Measurements from ENCODE around the gene MCTP1.

Gene MCTP1

GRCh38 chr5:95284572-95285408 lies at the start of gene MCTP1:
MCTP1 (minus strand) TSS chr5:95285094.
- FAIRE-seq = no peak

DNA sequence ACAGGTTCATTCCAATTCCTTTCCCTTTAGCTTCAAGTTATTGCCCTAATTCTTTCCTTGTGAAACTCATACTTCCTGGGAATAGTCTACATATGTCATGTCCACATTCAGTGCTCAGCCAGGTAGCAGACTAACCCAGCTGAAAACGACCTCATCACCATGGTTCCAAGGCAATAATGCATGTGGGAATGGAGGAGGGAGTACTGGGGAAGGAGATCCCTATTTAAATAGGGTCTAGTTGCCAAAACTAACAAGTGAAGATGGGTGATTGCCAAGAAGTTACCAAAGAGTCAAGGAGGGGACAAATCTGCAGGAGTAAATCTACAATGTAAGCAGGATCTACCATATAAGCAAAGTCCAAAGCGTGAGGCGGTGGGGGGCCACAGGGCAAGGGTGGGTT lies 47.3 kb upstream of the MCTP1 start:
- FAIRE-seq = no peak

- FAIRE-seq = no peak
These were observed 46.5 kb upstream of the MCTP1 start for GRCh38 chr5:95331358-95331757.

- FAIRE-seq = no peak
These were observed 42.3 kb upstream of the MCTP1 start for GRCh38 chr5:95327211-95327610.

DNA sequence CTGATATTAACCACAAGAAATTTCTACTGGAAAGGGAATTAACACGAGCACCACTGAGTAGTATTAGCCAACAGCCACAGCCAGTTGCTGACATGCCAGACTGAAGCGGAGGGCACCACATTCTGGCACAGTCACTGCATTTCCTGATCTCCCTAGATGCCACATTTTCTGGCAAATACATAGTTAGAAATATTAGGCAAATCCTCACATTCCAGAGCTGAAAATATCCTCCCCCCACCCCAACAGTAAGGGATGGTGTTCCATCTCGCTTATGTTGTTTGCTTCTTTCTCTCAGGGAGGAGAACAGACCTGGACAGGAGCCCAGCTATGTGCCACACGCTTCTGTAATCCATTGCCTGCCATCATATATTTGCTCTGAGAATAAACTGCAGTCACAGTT lies 32.8 kb upstream of the MCTP1 start:
- FAIRE-seq = no peak

DNA sequence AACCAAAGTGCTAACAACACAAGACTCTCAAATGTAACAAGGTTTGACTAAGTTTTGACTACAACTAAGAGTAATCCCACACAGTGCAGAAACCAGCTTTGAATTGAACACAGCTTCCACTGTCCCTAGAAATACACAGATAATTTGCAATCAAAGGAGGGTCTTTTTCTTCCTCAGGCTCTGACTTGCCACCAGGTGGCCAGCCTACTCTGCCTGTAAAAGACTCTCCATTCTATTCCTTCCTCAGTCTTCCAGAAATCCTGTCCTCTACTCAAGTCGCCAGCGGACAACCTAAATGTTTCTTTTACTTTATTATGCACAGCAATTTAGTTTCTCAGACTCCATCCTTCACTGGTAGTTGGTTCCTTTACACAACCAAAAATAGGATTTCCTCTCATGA lies 32.2 kb upstream of the MCTP1 start:
- FAIRE-seq = no peak

GRCh38 chr5:95304711-95305110 lies 19.8 kb upstream of the MCTP1 start:
- FAIRE-seq = no peak

GRCh38 chr5:95298651-95299050 lies 13.8 kb upstream of the MCTP1 start:
- FAIRE-seq = no peak

GRCh38 chr5:95296291-95296690 lies 11.4 kb upstream of the MCTP1 start:
- FAIRE-seq = no peak

DNA sequence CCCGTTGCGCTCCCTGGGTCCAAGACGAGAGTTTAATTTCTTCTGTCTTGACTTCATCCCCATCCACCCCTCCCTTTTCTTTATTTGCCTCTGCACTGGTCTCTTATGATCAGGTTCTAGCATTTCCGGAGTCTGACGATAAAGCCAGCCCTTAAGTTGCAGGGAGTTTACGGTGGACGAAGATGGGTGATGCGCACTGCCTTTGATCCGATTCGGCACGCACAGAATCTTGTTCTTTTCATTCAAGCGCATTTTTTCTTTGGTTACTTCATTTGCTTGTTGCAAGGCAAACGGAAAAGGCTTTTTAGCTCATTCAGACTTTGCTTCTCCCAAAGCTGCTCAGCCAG lies 488 bp upstream of the MCTP1 start:
- no peak for FAIRE-seq

DNA sequence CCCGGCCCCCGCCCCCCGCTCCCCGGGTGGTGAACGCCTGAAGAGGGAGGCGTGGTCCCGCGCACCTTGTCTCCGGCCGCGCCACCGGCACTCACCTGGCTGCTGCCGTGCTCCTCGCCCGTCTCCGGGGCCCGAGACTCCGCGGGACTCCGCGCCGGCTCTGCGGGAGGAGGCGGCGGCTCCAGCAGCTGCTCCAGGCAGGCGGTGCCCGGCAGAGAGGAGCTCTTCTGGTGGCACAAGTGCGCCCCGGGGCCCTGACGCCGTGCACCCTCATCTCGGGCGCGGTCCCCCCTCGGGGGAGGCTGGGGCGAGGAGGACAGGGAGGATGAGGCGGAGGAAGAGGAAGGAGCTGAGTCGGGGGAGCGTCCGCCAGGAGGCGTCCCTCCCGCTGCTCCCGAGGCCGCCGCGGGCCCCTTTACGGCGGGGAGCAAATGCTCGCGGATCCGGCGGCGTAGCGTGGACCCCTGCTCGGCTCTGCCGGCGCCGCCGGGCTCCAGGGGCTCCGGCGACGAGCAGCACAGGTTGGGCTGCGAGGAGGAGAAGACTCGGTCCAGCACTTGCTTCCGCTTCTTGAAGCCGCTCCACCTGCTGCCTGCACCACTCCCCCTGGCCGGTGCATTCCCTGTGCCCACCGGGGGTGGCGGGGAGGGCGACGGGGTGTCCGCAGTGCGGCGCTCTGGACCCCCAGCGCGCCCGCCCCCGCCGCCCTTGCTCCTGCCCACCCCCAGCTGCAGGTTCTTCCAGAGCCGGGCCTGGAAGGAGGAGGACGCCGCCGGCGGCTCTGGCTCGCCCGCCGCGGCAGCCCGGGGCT lies 928 bp downstream of the MCTP1 start:
- FAIRE-seq = no peak

GRCh38 chr5:95283022-95283615 lies 1.8 kb downstream of the MCTP1 start:
- no peak for FAIRE-seq

GRCh38 chr5:95281226-95281625 lies 3.7 kb downstream of the MCTP1 start:
- no peak for FAIRE-seq

DNA sequence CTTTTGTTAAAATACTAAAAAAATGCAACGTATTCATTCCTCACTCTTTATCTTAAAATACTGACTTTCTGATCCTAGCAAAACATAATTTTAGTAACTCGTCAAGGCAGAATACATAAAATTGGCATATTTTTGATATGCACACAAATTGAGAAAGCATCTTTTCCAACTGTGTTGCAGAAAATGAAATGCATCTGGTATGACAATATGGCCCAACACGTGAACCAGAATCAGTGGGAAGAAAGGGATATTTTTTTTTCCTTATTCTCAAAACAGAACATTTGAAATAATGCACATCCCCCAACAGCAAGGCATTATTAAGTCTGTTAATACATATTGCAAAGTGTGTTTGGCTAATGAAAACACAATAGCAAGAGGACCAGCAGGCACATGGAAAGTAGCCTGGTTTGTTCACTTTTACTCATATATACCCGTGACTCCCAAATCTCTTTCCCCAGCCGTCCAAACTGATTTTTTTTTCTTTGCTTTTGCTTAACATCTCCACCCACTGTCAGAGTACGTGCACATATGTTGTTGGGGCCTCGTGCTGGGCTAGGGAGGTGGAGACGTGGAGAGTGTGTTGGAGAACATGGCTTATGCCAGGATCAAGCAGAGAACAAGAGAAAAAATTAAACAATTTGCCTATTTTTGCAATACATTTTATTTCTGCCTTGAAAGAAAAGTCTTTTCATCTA lies 4.3 kb downstream of the MCTP1 start:
- FAIRE-seq = no peak

GRCh38 chr5:95274011-95274410 lies 10.9 kb downstream of the MCTP1 start:
- no peak for FAIRE-seq

GRCh38 chr5:95272316-95272929 lies 12.5 kb downstream of the MCTP1 start:
- no peak for FAIRE-seq

- FAIRE-seq = no peak
These were observed 21.8 kb downstream of the MCTP1 start for GRCh38 chr5:95262933-95263660.

- FAIRE-seq = no peak
These were observed 23.3 kb downstream of the MCTP1 start for GRCh38 chr5:95261437-95262175.

DNA sequence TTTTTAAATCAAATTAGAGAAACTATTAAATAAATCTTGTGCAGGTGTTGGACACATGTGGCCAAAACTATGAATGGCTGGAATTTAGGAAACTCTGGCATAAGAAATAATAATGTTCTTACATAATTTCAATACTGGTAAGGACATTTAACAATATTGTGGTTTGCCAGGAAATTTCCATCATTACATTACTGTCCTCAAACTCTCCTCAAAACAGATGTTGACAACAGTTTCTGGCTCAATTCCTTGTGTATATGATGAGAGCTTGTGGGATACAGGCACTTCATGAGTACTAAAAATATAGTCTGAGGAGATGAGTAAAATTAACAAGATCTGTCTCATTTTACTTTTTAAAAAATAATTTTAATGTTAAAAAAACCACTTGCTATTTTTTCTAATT lies 27.9 kb downstream of the MCTP1 start:
- FAIRE-seq = no peak

GRCh38 chr5:95256446-95256845 lies 28.4 kb downstream of the MCTP1 start:
- no peak for FAIRE-seq

- no peak for FAIRE-seq
These were observed 32.1 kb downstream of the MCTP1 start for GRCh38 chr5:95252801-95253200.
